SU-DHL-6 (cell line): ENCODE results near the gene PLXDC1.

Experiments used
- H2AFZ ChIP-seq: fragments of 200-600 bp; sonication (generic); 2 replicates; pipeline ENCODE4 v1.6.1; 2014; ENCODE audit warnings: low read depth, mild to moderate bottlenecking, moderate library complexity, mixed read lengths, antibody characterized with exemption, low read length; ENCODE audit not compliant: severe bottlenecking
- H3F3A ChIP-seq: fragments of 200-600 bp; shearing (Covaris generic); 2 replicates; pipeline ENCODE4 v1.6.0; 2016; ENCODE audit warnings: antibody characterized with exemption, mild to moderate bottlenecking; ENCODE audit not compliant: insufficient read depth
- H3K27ac ChIP-seq: fragments of 200-600 bp; sonication (generic); 2 replicates; pipeline ENCODE4 v1.5.1; 2016; ENCODE audit warnings: low read depth, mild to moderate bottlenecking, low read length, moderate library complexity, mixed read lengths
- H3K27me3 ChIP-seq: fragments of 200-600 bp; sonication (generic), shearing (Covaris generic); 2 replicates; pipeline ENCODE4 v1.6.0; 2014; ENCODE audit warnings: mild to moderate bottlenecking, low read length
- H3K36me3 ChIP-seq: fragments of 200-600 bp; sonication (generic); 2 replicates; pipeline ENCODE4 v1.6.1; 2014; ENCODE audit warnings: mild to moderate bottlenecking, low read length, mixed read lengths
- H3K4me2 ChIP-seq: fragments of 300-600, 200-600 bp; shearing (Covaris generic), sonication (generic); 2 replicates; pipeline ENCODE4 v1.6.0; 2014; ENCODE audit warnings: low read length, low read depth, mild to moderate bottlenecking; ENCODE audit not compliant: poor library complexity, severe bottlenecking
- H3K4me3 ChIP-seq: fragments of 200-600 bp; sonication (generic); 2 replicates; pipeline ENCODE4 v1.5.1; 2014; ENCODE audit warnings: antibody characterized with exemption, low read length, mild to moderate bottlenecking, mixed read lengths; ENCODE audit not compliant: insufficient read depth, poor library complexity, severe bottlenecking
- H3K79me2 ChIP-seq: fragments of 200-600 bp; sonication (generic); 2 replicates; pipeline ENCODE4 v1.6.1; 2014; ENCODE audit warnings: mild to moderate bottlenecking, low read length, moderate library complexity; ENCODE audit not compliant: insufficient read depth
- H3K9ac ChIP-seq: fragments of 200-600 bp; sonication (generic); 2 replicates; pipeline ENCODE4 v1.7.0; 2014; ENCODE audit warnings: mild to moderate bottlenecking, low read length
- H3K9me2 ChIP-seq: fragments of 200-600 bp; sonication (generic); replicated peaks from 2 replicates; pipeline ENCODE4 v1.6.1; 2014; ENCODE audit warnings: low read length; ENCODE audit not compliant: insufficient read depth
- H3K9me3 ChIP-seq: fragments of 200-600 bp; sonication (generic); 2 replicates; pipeline ENCODE4 v1.6.1; 2014; ENCODE audit warnings: low read length, mixed read lengths; ENCODE audit not compliant: insufficient read depth
- H4K20me1 ChIP-seq: fragments of 200-600 bp; sonication (generic); 2 replicates; pipeline ENCODE4 v1.6.1; 2014; ENCODE audit warnings: low read depth, mild to moderate bottlenecking, antibody characterized with exemption, low read length, moderate library complexity, mixed read lengths
- EZH2phosphoT487 ChIP-seq: fragments of 200-600 bp; sonication (generic), shearing (Covaris generic); conservative IDR thresholded peaks from 2 replicates; pipeline ENCODE4 v1.6.1; 2018; ENCODE audit warnings: mild to moderate bottlenecking, antibody characterized with exemption, low read length, moderate library complexity, mixed read lengths
- TF ChIP-seq, protein P1 (sequence below): fragments of 200-600 bp; sonication (generic); IDR thresholded peaks from one replicate; pipeline ENCODE4 v1.5.1; 2017; ENCODE audit warnings: antibody characterized with exemption, mild to moderate bottlenecking, low read length, moderate library complexity; ENCODE audit not compliant: insufficient read depth, poor library complexity, severe bottlenecking

Gene PLXDC1

DNA sequence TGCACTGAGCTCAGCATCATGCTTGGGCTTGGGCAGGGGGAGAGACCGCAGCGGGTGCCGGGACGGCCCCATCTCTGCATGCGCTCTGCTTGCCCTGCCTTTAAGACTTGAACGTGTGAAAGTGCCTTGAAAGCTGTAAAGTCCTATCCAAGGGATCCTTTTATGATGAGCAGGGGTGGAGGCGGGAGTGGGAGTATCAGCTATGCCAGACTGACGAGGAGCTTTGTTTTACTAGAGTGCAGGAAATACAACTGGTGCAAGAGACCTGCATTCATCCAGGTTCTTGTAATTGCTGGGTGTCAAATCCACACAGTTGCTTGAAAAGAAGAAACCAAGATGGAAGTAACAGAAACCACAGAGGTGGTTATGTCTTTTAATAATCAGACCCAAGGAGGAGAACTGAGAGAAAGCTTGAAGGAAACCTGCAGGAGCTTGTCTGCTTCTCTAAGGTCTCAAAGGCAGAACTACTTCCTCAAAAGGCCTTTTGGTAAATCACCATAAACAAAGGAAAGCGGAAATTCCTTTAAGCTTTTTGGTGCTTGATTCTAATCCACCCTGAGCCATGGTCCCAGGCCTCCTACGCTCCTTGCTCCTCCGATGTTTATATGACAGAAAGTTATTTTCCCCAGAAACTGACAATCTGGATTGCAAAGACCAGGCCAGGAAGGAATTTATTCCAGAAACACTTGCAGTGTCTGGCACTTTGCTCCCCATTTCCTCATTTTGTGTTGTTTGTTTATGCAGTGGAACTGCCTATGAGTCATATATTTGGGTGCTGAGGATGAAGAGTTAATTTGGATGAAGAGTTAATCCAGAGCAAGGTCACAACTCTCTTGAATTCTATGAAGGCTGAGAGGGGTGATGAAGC, 132.9 kb downstream of the PLXDC1 start:
- H3K27ac ChIP-seq, result no peak overlapping the region
- H3K9me2 ChIP-seq, result no peaks in the 10 kb centered on the region
- H3K4me2 ChIP-seq, result no peak overlapping the region
- no peaks in the 10 kb centered on the region for H3F3A ChIP-seq
- no peaks in the 10 kb centered on the region for H3K27me3 ChIP-seq
- H3K4me3 ChIP-seq, result no peak overlapping the region
- no peaks in the 10 kb centered on the region for H3K36me3 ChIP-seq
- no peak overlapping the region for H2AFZ ChIP-seq
- no peak overlapping the region for H3K9ac ChIP-seq
- no peaks in the 10 kb centered on the region for H4K20me1 ChIP-seq
- no peaks in the 10 kb centered on the region for H3K9me3 ChIP-seq
- TF ChIP-seq, protein P1, sequence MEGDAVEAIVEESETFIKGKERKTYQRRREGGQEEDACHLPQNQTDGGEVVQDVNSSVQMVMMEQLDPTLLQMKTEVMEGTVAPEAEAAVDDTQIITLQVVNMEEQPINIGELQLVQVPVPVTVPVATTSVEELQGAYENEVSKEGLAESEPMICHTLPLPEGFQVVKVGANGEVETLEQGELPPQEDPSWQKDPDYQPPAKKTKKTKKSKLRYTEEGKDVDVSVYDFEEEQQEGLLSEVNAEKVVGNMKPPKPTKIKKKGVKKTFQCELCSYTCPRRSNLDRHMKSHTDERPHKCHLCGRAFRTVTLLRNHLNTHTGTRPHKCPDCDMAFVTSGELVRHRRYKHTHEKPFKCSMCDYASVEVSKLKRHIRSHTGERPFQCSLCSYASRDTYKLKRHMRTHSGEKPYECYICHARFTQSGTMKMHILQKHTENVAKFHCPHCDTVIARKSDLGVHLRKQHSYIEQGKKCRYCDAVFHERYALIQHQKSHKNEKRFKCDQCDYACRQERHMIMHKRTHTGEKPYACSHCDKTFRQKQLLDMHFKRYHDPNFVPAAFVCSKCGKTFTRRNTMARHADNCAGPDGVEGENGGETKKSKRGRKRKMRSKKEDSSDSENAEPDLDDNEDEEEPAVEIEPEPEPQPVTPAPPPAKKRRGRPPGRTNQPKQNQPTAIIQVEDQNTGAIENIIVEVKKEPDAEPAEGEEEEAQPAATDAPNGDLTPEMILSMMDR, result no peak
- TF ChIP-seq EZH2phosphoT487, result no peak
- H3K79me2 ChIP-seq, result no peaks in the 10 kb centered on the region

DNA sequence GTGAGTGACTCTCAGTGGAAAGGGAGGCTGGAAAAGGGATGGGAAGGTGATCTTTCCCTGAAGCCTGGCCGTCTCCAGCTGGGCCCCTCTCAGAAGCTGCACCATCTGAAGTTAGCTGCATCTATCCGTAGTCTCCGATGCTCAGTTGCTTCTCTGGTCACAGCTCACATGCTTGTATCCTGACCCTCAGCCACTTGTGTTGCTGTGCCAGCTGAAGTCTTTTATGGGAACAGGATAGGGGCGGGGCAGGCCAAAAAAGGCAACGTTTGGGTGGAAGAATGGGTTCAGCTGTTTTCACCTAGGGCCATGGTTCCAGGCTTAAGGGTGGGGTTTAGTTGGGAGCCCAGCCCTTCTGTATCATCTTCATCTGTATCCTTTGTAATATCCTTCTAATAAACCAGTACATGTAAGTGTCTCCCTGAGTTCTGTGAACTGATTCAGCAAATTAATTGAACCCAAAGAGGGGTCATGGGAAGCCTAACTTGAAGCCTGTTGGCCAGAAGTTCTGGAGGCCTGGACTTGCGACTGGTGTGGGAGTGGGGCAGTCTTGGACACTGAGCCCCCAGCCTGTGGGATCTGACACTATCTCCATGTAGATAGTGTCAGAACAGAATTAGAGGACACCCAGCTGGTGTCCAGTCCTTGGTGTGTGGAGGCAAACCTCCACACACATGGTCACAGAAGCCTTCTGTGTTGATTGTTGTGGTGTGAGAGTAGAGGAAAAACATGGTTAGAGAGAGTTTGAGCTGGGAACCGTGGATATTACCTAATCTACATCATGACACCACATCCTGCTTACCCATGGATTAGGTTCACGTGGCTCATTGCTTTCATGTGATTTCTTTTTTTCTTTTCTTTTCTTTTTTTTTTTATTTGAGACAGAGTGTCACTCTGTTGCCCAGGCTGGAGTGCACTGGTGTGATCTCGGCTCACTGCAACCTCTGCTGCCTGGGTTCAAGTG, 135.0 kb downstream of the PLXDC1 start:
- no peak for TF ChIP-seq EZH2phosphoT487
- TF ChIP-seq, protein P1, result no peak
- H3F3A ChIP-seq, result no peaks in the 10 kb centered on the region
- no peak overlapping the region for H2AFZ ChIP-seq
- H3K9me3 ChIP-seq, result no peaks in the 10 kb centered on the region
- H3K36me3 ChIP-seq, result no peaks in the 10 kb centered on the region
- no peaks in the 10 kb centered on the region for H3K79me2 ChIP-seq
- H3K9ac ChIP-seq, result no peak overlapping the region
- no peak overlapping the region for H3K4me3 ChIP-seq
- H3K9me2 ChIP-seq, result no peaks in the 10 kb centered on the region
- H4K20me1 ChIP-seq, result no peaks in the 10 kb centered on the region
- no peaks in the 10 kb centered on the region for H3K27me3 ChIP-seq
- no peak overlapping the region for H3K27ac ChIP-seq
- H3K4me2 ChIP-seq, result no peak overlapping the region

DNA sequence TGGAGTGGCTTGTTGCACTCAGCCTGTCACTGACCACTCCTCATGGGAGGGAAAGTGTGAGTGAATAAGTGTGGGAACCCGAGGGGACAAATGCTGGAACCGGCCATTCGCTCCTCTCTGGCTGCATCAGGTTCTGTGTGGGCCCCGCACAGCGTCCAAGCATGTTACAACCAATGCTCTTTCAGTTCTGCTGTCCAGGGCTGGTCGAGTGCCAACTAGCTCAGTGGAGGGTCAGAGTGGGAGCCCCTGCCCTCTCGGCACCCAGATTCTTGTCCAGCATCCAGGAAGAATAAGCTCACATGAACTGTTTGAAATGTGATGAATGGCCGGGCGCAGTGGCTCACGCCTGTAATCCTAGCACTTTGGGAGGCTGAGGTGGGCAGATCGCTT, 135.9 kb downstream of the PLXDC1 start:
- H3K27ac ChIP-seq, result no peak overlapping the region
- no peak overlapping the region for H3K9ac ChIP-seq
- H3F3A ChIP-seq, result no peaks in the 10 kb centered on the region
- no peak overlapping the region for H3K4me2 ChIP-seq
- H4K20me1 ChIP-seq, result no peaks in the 10 kb centered on the region
- H2AFZ ChIP-seq, result no peak overlapping the region
- no peaks in the 10 kb centered on the region for H3K9me2 ChIP-seq
- H3K79me2 ChIP-seq, result no peaks in the 10 kb centered on the region
- H3K27me3 ChIP-seq, result no peaks in the 10 kb centered on the region
- H3K9me3 ChIP-seq, result no peaks in the 10 kb centered on the region
- H3K4me3 ChIP-seq, result no peak overlapping the region
- H3K36me3 ChIP-seq, result no peaks in the 10 kb centered on the region
- no peak for TF ChIP-seq EZH2phosphoT487
- TF ChIP-seq, protein P1, result no peak
